NCI-H187 treated with DMSO at 0.1 percent for 48 hours (cell line): Measurements from ENCODE around the gene ALG8.
"Not testable (repeated sequence)": the region's sequence is repeated elsewhere in the genome, so short reads cannot be mapped to it uniquely, and the experiment has no call there.

Source experiments
- DNase-seq: peaks from one replicate; lab custom pipeline; 2025; lab: John Stamatoyannopoulos, UW

Gene ALG8

GRCh38 chr11:78139422-78140391, at the start of gene ALG8:
Gene ALG8 (minus strand): TSS chr11:78139626. CDS start chr11:78139588, 38 bp downstream.
- peak; percentile 61 for DNase-seq

DNA sequence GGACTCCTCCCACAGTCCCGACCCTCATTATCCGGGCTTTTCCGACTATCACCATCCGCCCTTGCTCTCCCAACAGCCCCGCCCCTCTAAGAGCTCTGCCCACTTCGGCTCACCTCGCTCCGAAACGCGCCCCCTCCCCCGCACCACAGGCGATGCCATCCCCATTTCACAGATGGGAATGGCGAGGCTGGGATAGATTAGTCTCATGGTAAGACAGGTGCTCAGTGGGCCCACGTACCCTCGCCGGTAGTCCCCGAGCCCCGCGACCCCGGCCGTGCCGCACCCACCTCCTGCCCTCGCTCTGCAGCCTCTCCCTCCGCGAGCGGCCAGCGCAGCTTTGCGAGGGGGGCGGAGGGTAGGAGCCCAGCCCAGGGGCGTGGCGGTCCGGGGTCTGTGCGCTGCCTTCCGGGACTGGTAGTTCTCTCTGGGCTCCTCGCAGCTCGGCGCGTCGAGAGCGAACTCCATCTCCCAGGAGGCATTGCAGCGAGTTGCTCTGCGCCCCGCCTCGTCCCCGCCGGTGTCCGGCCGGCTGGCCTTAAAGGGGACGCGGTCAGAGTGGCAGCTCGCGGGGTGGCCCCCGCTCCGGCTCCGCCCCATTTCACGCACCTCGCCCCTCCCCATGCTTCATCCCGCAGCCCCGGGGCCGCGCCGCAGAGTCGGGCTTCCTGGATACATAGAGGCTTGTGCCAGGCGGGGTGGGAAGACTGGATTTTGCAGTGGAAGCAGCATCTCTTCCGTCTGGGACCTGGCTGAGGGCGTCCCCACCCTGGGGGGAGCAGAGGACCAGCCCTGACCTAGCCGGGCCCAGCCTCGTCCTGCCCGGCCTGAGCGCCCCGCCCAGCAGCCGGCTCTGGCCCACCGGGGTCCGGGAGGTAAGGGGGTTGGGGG, 49.1 kb upstream of the ALG8 start, which contains the start of the genes KCTD21 and USP35:
Gene KCTD21, minus strand, starts transcription at position 341 of the 888 bp plus-strand sequence. CDS start 14,072 bp downstream, outside the sequence.
Gene USP35, plus strand, starts transcription at position 634 of the 888 bp plus-strand sequence. CDS start 7,327 bp downstream, outside the sequence.
- DNase-seq, result peak; percentile 78

- DNase-seq, result no peak
Measured at GRCh38 chr11:78187366-78188285, 48.2 kb upstream of the ALG8 start.

DNA sequence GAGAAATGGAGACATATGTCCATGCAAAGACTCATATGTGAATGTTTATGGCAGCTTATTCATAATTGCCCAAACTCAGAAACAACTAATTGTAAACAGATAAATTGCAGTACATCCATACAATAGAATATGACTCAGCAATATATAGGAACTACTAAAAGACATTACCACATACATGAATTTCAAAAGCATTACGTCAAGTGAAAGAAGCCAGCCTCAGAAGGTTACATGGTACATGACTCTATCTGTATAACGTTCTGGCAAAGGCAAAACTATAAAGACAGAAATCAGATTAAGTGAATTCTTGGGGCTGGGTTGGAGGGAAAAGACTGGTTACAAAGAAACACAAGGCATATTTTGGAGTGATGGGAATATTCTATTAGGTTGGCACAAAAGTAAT, 41.8 kb upstream of the ALG8 start:
- no peak for DNase-seq

DNA sequence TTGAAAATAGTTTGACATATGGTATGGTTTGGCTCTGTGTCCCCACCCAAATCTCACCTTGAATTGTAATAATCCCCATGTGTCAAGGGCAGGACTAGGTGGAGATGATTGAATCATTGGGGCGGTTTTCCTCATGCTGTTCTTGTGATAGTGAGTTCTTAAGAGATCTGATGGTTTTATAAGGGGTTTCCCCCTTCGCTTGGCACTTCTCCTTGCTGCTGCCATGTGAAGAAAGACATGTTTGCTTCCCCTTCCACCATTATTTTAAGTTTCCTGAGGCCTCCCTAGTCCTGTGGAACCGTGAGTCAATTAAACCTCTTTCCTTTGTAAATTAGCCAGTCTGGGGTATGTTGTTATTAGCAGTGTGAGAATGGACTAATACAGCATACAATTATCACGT, 41.3 kb upstream of the ALG8 start:
- no peak for DNase-seq

GRCh38 chr11:78179459-78180071, 40.1 kb upstream of the ALG8 start:
- no peak for DNase-seq

GRCh38 chr11:78177216-78177615, 37.8 kb upstream of the ALG8 start:
- no peak for DNase-seq

- no peak for DNase-seq
Measured at GRCh38 chr11:78176605-78177141, 37.2 kb upstream of the ALG8 start.

DNA sequence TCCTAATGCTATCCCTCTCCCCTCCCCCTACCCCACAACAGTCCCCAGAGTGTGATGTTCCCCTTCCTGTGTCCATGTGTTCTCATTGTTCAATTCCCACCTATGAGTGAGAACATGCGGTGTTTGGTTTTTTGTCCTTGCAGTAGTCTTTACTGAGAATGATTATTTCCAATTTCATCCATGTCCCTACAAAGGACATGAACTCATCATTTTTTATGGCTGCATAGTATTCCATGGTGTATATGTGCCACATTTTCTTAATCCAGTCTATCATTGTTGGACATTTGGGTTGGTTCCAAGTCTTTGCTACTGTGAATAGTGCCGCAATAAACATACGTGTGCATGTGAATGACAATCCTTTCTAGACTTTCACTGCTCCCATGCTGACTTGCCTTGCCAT, 36.4 kb upstream of the ALG8 start:
- not testable (repeated sequence) for DNase-seq

DNA sequence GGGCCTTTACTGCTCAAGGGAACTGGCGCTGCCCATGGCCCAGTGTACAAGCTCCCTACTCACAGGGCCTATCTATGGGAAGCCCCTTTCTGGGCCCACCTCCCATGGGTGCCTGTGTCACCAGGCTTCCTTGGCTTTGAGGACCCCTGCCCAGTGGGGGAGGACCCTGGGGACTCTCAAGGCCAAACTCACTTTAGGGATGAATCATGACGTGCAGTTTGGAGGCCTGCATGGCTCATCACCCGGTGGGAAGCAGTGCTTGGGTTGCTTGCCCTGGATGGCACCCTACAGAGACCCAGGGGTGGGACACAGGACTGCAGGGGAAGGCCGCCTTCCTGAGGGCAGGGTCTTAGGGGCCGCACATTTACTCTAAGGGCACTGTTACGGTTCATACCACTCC, 32.5 kb upstream of the ALG8 start:
- no peak for DNase-seq

DNA sequence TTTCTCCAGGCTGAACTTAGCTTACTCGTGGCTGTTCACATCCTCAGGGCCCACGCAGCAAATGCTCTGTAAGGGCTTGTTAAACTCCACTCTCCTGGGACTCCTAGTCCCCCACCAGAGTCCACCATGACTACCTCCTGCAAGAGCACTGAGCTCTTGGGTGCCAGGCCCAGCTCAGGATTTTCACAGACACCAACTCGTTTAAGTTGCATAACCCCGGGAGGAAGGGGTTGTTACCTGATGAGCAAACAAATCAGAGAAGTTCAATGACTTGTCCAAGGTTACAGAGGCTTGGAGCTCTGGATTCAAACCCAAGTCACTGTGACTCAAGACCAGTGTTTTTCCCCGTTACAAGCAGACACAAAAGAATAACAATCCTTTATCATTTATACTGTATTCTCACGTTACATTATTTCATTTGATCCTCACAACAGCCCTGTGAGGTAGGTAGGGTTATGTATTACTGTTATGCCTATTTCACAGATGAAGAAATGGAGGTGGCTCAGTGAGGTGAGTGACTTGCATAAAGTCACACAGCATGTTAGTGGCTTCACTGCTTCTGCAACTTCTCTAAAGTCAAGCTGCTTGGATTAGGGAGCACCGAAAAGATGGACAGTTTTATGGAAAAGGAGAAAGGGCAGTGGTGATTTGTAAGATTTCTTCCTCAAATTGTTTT, 31.6 kb upstream of the ALG8 start:
- DNase-seq, result no peak

DNA sequence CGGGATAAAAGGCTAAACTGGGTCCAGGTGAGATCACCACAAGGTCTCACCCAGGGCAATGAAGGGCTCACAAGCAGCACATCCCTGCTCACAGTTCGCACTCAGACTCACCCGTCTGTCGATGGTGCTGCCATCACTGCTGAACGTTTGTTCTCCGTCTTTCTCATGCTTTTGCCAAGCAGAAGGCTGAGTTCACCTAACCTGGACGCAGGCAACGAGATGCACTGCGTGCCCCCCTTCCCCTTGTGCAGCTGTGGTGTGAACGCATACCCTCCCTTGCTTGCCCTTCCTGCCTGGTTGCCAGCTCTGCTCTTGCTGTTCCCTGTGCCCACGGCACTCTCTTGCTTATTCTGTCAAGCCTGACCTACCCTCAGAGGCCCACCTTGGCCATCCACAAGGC, 31.0 kb upstream of the ALG8 start:
- DNase-seq, result no peak

DNA sequence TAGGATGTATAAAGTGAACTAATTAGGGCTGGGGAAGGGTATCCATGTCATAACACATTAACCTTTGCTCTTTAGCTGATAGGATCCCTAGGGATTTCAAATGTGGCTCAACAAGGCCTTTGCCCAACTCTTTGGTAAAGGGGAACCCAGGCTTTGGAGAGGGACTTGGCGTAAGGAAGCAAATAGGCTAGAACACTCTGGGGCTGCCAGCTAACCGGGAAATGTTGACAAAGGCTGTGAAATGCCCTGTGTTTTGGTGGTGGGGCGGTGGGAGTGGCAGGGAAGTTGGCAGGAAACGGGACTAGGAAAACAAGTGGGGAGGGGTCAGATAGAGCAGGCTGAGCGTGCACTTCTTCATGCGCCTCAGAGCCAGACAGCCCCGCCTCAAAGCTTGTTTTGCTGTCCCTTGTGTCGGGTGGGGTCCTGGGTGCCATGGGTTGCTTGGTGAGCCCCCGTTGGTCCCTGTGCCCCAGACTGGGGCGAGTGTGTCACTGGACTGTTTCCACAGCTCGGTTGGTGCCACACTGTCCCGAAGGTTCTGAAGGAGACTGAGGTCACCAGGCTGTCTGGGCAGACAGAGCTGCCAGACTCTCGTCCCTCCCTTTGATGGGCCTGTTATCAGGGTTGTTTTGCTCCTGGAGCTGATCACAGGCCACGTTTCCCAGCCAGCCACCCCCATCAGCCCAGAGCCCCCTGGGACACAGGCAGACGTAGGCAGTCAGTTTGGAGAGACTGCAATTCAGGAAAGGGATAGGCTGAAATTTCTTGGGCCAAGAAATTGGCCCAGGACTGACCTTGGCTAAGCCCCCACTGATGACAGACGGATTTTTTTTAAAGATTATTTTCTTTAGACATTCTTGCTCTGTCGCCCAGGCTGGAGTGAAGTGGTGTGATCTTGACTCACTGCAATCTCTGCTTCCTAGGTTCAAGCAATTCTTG, 29.4 kb upstream of the ALG8 start:
- no peak for DNase-seq

DNA sequence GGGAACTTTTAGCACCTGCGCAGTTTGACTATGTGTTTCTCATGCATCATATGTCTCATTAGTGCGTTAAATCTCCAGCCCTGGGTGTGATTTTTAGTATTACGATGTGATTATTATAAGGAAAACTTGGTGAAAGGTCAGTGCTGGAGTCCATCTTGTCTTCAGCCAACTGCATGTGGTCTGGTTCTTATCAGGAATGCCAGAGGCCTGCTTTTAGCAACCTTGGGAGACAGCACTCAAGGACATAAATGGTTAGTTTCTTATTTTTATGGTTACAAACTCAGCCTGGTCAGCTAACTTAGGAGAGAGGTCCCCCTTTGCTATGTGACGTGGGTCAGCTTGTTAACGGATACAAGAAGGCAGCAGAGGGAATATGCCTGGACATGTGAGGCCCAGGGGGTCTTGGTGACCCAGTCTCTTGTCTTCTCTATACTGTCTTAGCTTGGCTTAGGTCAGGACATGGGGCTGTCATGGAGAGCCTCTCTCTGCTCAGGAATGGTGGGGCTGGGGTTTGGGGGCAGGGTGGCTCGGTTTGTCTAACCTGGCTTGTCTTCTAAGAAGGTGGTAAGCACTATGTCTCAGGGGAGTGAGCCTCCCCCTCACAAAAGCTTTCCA, 27.5 kb upstream of the ALG8 start:
- DNase-seq, result no peak

- DNase-seq, result no peak
Measured at GRCh38 chr11:78164471-78164870, 25.0 kb upstream of the ALG8 start.

DNA sequence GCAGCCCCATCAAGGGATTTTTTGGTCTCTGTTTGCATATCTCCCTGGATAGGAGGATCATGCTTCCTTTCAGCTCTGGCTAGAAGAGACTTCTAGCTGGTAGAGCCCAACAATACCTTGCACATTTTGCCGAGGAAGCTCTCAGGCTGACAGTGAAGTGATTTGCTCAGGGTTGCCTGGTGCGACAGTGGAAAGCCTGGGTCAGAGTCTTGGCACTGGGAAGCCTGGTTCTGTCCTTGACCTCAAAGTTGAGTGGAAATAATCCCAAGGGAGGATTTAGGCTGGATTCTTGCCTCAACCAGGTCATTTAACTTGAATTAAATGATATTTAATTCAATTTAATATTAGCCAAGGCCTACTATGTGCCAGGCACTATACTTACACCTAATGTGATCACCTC, 24.4 kb upstream of the ALG8 start:
- no peak for DNase-seq

DNA sequence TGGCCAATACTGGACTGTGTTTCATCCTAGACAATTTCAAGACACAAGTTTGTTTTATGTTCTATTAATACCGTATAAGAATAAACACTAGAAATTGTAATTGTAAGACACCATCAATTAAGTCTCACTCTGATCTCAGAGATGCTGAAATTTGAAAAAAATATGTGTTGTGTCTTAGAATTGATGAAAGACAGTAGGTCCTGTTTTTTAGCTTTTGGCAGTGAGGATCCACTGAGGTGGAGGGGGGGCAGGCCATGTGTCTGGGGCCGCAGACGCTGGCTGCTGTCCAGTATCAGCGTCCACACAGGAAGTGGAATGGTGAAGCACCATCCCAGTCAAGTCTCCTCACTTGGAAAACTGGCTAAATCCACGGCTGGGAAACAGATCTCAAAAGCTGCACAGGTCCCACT, 22.5 kb upstream of the ALG8 start:
- DNase-seq, result no peak

DNA sequence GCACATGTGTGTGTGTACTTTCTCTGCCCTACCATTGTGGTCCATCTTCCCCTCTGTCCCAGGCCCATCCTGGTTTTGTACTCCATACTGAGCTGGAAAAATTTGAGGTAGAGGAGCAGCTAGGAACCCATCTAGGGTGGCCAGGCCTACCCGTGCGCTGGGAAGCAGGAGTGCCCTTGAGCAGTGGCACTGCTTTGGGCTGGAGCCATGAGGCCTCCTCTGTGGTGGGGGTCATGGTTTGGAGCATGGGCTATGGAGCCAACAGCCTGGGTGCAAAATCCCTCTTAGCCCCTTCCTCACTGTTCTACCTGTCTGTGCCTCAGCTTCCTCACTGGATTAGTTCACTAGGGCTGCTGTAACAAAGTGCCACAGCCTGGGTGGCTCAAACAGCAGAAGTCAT, 21.9 kb upstream of the ALG8 start:
- DNase-seq, result no peak

DNA sequence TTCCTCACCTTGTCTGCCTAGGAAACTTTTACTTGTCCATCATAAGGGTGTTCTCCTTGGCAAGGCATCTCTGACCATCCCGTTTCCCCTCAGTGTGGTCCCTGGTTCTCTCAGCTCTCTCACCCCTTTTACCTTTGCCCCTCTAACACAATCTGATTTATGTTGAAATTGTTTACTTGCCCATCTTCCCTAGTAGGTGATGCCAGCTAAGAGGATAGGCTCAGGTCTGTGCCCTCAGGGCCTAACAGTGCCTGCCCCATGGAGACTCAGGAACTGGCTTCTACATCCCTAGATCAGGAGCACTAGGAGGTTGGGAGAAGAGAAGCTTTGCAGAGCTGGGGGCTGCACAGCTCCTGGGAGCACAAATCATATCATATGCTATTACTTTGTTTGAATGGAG, 21.1 kb upstream of the ALG8 start:
- DNase-seq, result no peak
